HepG2 (cell line): ENCODE measurements around the gene TSC22D4. TPM values are rescaled to one million over a fixed set of nuclear protein-coding genes. Genes with fewer than 3 reads are reported as not detected.
"Not testable (repeated sequence)": the region's sequence is repeated elsewhere in the genome, so short reads cannot be mapped to it uniquely, and the experiment has no call there.

Experiments used
- ATAC-seq: fragments of 200-7000 bp; cut with Tn5 transposase; 3 replicates; pipeline ENCODE4 v1.9.1; 2020; ENCODE audit warnings: mild to moderate bottlenecking, moderate library complexity
- BruUV-seq: library from RNA; stranded (reverse); fragments of 400-500 nt; replicated peaks from 2 replicates; lab custom pipeline; 2021; lab: Mats Ljungman, UMichigan
- CTCF ChIA-PET: fragments of 300-600 bp; formaldehyde crosslinking; extraction: SDS; loops from one replicate; lab custom pipeline; 2021; ENCODE audit warnings: low total read pairs, inconsistent platforms, low intra/inter-chr PET ratio; lab: Yijun Ruan, JAX
- POLR2A ChIA-PET: fragments of 350-600 bp; sonication (Branson Sonifier 250); formaldehyde crosslinking; loops from one replicate; lab custom pipeline; 2020; ENCODE audit warnings: antibody characterized with exemption, inconsistent platforms; lab: Yijun Ruan, JAX
- DNase-seq: peaks from one replicate; pipeline ENCODE4 v3.0.0-alpha.2; 2015; ENCODE audit warnings: low spot score
- FAIRE-seq: peaks from 3 replicates; lab custom pipeline; 2011; peaks lifted over from hg19 to GRCh38; lab: Jason Lieb, UNC
- H2AFZ ChIP-seq: one replicate; pipeline ENCODE4 v1.6.1; 2011; ENCODE audit warnings: low read length, inconsistent platforms
- H3K27ac ChIP-seq: fragments of 300-600 bp; 3 replicates; pipeline ENCODE4 v1.8.0; 2011; ENCODE audit warnings: mixed run types, mild to moderate bottlenecking, mixed read lengths, low read length, inconsistent platforms; ENCODE audit not compliant: insufficient read depth; ENCODE audit errors: extremely low read length
- H3K27me3 ChIP-seq, 2 experiments: fragments of 200-600 bp in 1 of 2; 2 replicates in 1 of 2; 3 replicates in 1 of 2; pipeline versions ENCODE4 v1.6.0 to v1.8.0; 2011; ENCODE audit warnings: low read length in 2 of 2, mild to moderate bottlenecking in 2 of 2, moderate library complexity in 2 of 2, inconsistent platforms in 1 of 2; ENCODE audit not compliant: insufficient read depth in 2 of 2, control insufficient read depth in 1 of 2
- H3K36me3 ChIP-seq, 2 experiments: fragments of 200-600 bp in 1 of 2; replicated peaks in 1 of 2; 2 replicates in 1 of 2; 3 replicates in 1 of 2; pipeline versions ENCODE4 v1.5.1 to v1.8.0; 2011; ENCODE audit warnings: low read length in 2 of 2, inconsistent platforms in 1 of 2; ENCODE audit not compliant: insufficient read depth in 2 of 2, control insufficient read depth in 1 of 2
- H3K4me1 ChIP-seq: 2 replicates; pipeline ENCODE4 v1.5.1; 2012; ENCODE audit warnings: low read length, inconsistent platforms; ENCODE audit not compliant: insufficient read depth
- H3K4me2 ChIP-seq: 2 replicates; pipeline ENCODE4 v1.6.0; 2011; ENCODE audit warnings: low read depth, low read length, inconsistent platforms
- H3K4me3 ChIP-seq, 3 experiments: fragments of 200-600 bp in 1 of 3; sonication (generic), shearing (Covaris generic) in 1 of 3; replicated peaks in 1 of 3; 2 replicates each; pipeline ENCODE4 v1.5.1; 2011 to 2016; ENCODE audit warnings: low read length in 3 of 3, inconsistent platforms in 2 of 3, low read depth in 2 of 3, mild to moderate bottlenecking in 2 of 3, control low read depth in 1 of 3, mixed read lengths in 1 of 3; ENCODE audit not compliant: insufficient read depth in 1 of 3
- H3K79me2 ChIP-seq: one replicate; pipeline ENCODE4 v1.6.1; 2011; ENCODE audit warnings: low read length, inconsistent platforms; ENCODE audit not compliant: insufficient read depth
- H3K9ac ChIP-seq: 2 replicates; pipeline ENCODE4 v1.6.0; 2011; ENCODE audit warnings: mild to moderate bottlenecking, low read depth, low read length, inconsistent platforms; ENCODE audit not compliant: insufficient read depth
- H3K9me3 ChIP-seq: 2 replicates; pipeline ENCODE4 v1.5.1; 2012; ENCODE audit warnings: mild to moderate bottlenecking, low read length
- H4K20me1 ChIP-seq: 2 replicates; pipeline ENCODE4 v1.6.0; 2011; ENCODE audit warnings: inconsistent platforms, mild to moderate bottlenecking, low read length, moderate library complexity; ENCODE audit not compliant: insufficient read depth
- FOXA3 ChIP-seq: IDR thresholded peaks from 2 replicates; pipeline ENCODE4 v1.6.1; 2016; ENCODE audit warnings: missing genetic modification reagents, missing compliant biosample characterization
- GFI1 ChIP-seq: sonication (generic); formaldehyde crosslinking; IDR thresholded peaks from 2 replicates; pipeline ENCODE4 v1.5.0; 2020; ENCODE audit warnings: missing genetic modification reagents, mild to moderate bottlenecking, borderline replicate concordance
- HMGA1 ChIP-seq: sonication (generic); formaldehyde crosslinking; conservative IDR thresholded peaks from 2 replicates; pipeline ENCODE4 v1.4.0; 2020; ENCODE audit warnings: missing genetic modification reagents
- HNRNPLL ChIP-seq: fragments of 200-400 bp; formaldehyde crosslinking; IDR thresholded peaks from 2 replicates; pipeline ENCODE4 v1.6.1; 2017; ENCODE audit warnings: mild to moderate bottlenecking, low read depth, low read length; ENCODE audit not compliant: poor library complexity, severe bottlenecking
- NFYC ChIP-seq: IDR thresholded peaks from 2 replicates; pipeline ENCODE4 v1.6.1; 2016; ENCODE audit warnings: missing genetic modification reagents, missing compliant biosample characterization
- ZBTB38 ChIP-seq: sonication (generic); formaldehyde crosslinking; IDR thresholded peaks from 2 replicates; pipeline ENCODE4 v1.5.1; 2020; ENCODE audit warnings: mild to moderate bottlenecking, missing genetic modification reagents
- ZFP37 ChIP-seq: sonication (generic); formaldehyde crosslinking; IDR thresholded peaks from 2 replicates; pipeline ENCODE4 v1.4.0; 2020; ENCODE audit warnings: missing genetic modification reagents, borderline replicate concordance
- ZNF362 ChIP-seq: sonication (generic); formaldehyde crosslinking; IDR thresholded peaks from 2 replicates; pipeline ENCODE4 v1.4.0; 2020; ENCODE audit warnings: missing genetic modification reagents, mild to moderate bottlenecking, borderline replicate concordance
- ZNF44 ChIP-seq: sonication (generic); formaldehyde crosslinking; IDR thresholded peaks from 2 replicates; pipeline ENCODE4 v1.5.1; 2020; ENCODE audit warnings: mild to moderate bottlenecking, missing genetic modification reagents
- ZNF441 ChIP-seq: sonication (generic); formaldehyde crosslinking; IDR thresholded peaks from 2 replicates; pipeline ENCODE4 v1.7.0; 2021; ENCODE audit warnings: missing genetic modification reagents, borderline replicate concordance
- ZNF614 ChIP-seq: IDR thresholded peaks from 2 replicates; pipeline ENCODE4 v1.6.1; 2018; ENCODE audit warnings: missing biosample characterization, missing genetic modification reagents, inconsistent platforms, borderline replicate concordance
- ZNF768 ChIP-seq: sonication (generic); formaldehyde crosslinking; IDR thresholded peaks from 2 replicates; pipeline ENCODE4 v1.4.0; 2020; ENCODE audit warnings: missing genetic modification reagents
- WGBS: methylation state at CpG from one replicate; pipeline ENCODE4 v1.1.6; 2017; ENCODE audit warnings: low lambda C conversion rate; 5-methylcytosine and 5-hydroxymethylcytosine counted together
- in situ Hi-C: cut with HindIII; loops from 2 replicates; pipeline ENCODE4 v1.10.0; 2017; ENCODE audit warnings: low pct_unique_long_range_greater_than_20kb; ENCODE audit not compliant: extremely low pct_ligation_motif_present
- intact Hi-C: fragments of 100-400 bp; cut with micrococcal nuclease; formaldehyde crosslinking; loops from one replicate; pipeline ENCODE4 v1.10.0; 2022; ENCODE audit not compliant: unreplicated experiment
- polyA plus RNA-seq, 8 experiments: library from polyadenylated mRNA; depleted of rRNA in 3 of 8; stranded (reverse) in 7 of 8; unstranded in 1 of 8; fragments of >200 nt; fragmentation: Illumina TruSeq in 4 of 8; extraction: Trizol in 4 of 8; gene quantifications; 2 replicates each; pipeline versions ENCODE4 v1.2.1 to v1.2.3, GENCODE V29; 2011 to 2016; ENCODE audit warnings: low read depth in 4 of 8, missing spikeins in 1 of 8, mixed read lengths in 1 of 8; ENCODE audit not compliant: insufficient read depth in 1 of 8
- total RNA-seq, 5 experiments: library from RNA; depleted of rRNA; stranded (reverse); fragments of >200 nt; fragmentation: Illumina TruSeq; extraction: Trizol; gene quantifications; 2 replicates each; pipeline ENCODE4 v1.2.3, GENCODE V29; 2016; ENCODE audit warnings: low read depth in 1 of 5
- TF ChIP-seq, protein P1 (sequence below): sonication (generic); formaldehyde crosslinking; IDR thresholded peaks from 2 replicates; pipeline ENCODE4 v1.8.1; 2023; ENCODE audit warnings: mild to moderate bottlenecking, missing genetic modification reagents, borderline replicate concordance
- TF ChIP-seq, protein P2 (sequence below): sonication (generic); formaldehyde crosslinking; IDR thresholded peaks from 2 replicates; pipeline ENCODE4 v1.4.0; 2020; ENCODE audit warnings: missing genetic modification reagents

Gene TSC22D4
- total and polyA plus RNA-seq, 2 of the 13 experiments (the other 11 are each of a cell fraction or from before 2014, with no cell fraction given) = 7.7 to 8.7 TPM

DNA sequence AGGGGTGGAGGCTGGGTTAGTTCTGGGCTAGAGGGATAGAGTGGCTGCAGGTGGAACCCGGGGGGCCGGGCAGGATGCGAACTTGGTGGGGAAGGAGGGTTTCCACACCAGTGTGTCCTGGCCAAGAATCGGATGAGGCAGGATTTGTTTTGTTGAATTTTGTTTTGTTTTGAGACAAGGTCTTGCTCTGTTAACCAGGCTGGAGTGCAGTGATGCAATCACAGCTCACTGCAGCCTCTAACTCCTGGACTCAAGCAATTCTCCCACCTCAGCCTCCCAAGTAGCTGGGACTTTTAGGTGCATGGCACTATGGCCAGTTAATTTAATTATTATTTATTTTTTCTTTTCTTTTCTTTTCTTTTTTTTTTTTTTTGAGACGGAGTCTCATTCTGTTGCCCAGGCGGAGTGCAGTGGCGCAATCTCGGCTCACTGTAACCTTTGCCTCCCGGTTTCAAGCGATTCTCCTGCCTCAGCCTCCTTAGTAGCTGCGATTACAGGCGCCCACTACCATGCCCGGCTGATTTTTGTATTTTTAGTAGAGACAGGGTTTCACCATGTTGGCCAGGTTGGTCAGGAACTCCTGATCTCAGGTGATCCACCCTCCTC, 29.7 kb downstream of the TSC22D4 start (continued):
- TF ChIP-seq ZNF441 = no peak
- TF ChIP-seq ZNF614 (CRISPR knock-in tag) = no peak
- TF ChIP-seq HMGA1 = no peak
- TF ChIP-seq, protein P1, sequence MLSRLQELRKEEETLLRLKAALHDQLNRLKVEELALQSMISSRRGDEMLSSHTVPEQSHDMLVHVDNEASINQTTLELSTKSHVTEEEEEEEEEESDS = no peak
- TF ChIP-seq FOXA3 (CRISPR knock-in tag) = no peak
- no peak for TF ChIP-seq ZBTB38 (CRISPR knock-in tag)
- no peak for TF ChIP-seq ZNF44 (CRISPR knock-in tag)
- no peak for TF ChIP-seq NFYC (CRISPR knock-in tag)
- TF ChIP-seq HNRNPLL = no peak
- peak; percentile 20; the same call in 1 of the 2 replicates for TF ChIP-seq GFI1 (CRISPR knock-in tag)
- no peak for TF ChIP-seq ZNF768 (CRISPR knock-in tag)
- no peak for TF ChIP-seq ZFP37 (CRISPR knock-in tag)
- TF ChIP-seq, protein P2, sequence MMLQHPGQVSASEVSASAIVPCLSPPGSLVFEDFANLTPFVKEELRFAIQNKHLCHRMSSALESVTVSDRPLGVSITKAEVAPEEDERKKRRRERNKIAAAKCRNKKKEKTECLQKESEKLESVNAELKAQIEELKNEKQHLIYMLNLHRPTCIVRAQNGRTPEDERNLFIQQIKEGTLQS (CRISPR knock-in tag) = peak; percentile 66
- TF ChIP-seq, all 625 proteins: peak for 21

DNA sequence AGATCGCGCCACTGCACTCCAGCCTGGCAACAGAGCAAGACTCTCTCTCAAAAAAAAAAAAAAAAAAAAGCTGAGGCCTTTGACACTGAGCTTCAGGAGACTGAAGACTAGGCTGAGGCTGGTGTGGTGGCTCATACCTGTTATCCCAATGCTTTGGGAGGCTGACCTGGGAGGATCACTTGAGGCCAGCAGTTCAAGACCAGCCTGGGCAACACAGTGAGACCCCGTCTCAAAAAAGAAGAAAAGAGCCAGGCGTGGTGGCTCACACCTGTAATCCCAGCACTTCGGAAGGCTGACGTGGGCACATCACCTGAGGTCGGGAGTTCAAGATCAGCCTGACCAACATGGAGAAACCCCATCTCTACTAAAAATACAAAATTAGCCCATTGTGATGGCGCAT, 31.7 kb downstream of the TSC22D4 start:
- H3K9me3 ChIP-seq, in situ Hi-C loops, FAIRE-seq, H3K27ac ChIP-seq, H3K4me3 ChIP-seq, H3K9ac ChIP-seq, ATAC-seq: not testable (repeated sequence)
- TF ChIP-seq ZNF362 (CRISPR knock-in tag) = peak; percentile 26; the same call in 1 of the 2 replicates
- TF ChIP-seq, all 625 proteins: peak for 1; not testable (repeated sequence) for 624
- H2AFZ ChIP-seq, H3K27me3 ChIP-seq, BruUV-seq, CTCF ChIA-PET, H3K4me2 ChIP-seq, DNase-seq, intact Hi-C loops, H3K36me3 ChIP-seq, H3K79me2 ChIP-seq, H4K20me1 ChIP-seq: not testable (repeated sequence)
- peaks cover 56% of the 10 kb centered on the region for H3K4me1 ChIP-seq
- POLR2A ChIA-PET = interaction anchor here (5.5 to 6.6 kb wide), 2 partner anchors 13 to 18 kb away, joined by 72 to 199 read pairs; partner anchors contain the start of genes MEPCE, PPP1R35 and ZCWPW1
- 95% methylated on average over 8 of the region's 8 CpGs for WGBS
